H54 (cell line): ENCODE data around the gene KIAA1671.
"Not testable (repeated sequence)": the region's sequence is repeated elsewhere in the genome, so short reads cannot be mapped to it uniquely, and the experiment has no call there.

Experiments used
- DNase-seq: peaks from one replicate; pipeline ENCODE4 v3.0.0; 2011; ENCODE audit warnings: low spot score, mixed read lengths; ENCODE audit not compliant: insufficient read length
- FAIRE-seq: peaks from 3 replicates; lab custom pipeline; 2011; peaks lifted over from hg19 to GRCh38; lab: Jason Lieb, UNC
- POLR2A ChIP-seq: IDR thresholded peaks from 2 replicates; pipeline ENCODE4 v1.6.1; 2011; ENCODE audit warnings: low read depth, mild to moderate bottlenecking, low read length

KIAA1671 gene

DNA sequence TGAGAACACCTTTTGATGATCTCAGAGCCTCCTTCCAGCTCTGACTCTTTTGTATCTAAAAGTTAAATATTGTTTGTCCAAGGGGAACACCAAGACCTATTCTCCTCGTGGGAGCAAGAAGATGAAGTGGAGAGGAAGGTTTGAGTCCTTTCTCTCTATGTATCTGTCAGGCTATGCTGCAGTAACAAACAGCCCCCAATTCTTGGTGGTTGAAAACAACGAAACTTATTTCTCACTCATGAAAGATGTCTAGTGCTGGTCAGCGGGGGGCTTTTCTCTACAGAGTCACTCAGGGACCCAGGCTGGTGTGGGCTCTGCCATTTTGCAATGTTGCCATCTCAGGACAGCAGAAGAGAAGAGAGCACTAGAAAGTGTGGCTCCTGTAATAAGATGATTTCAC lies 260.7 kb downstream of the KIAA1671 start:
- DNase-seq: no peak
- no peak for FAIRE-seq
- TF ChIP-seq POLR2A: no peak

DNA sequence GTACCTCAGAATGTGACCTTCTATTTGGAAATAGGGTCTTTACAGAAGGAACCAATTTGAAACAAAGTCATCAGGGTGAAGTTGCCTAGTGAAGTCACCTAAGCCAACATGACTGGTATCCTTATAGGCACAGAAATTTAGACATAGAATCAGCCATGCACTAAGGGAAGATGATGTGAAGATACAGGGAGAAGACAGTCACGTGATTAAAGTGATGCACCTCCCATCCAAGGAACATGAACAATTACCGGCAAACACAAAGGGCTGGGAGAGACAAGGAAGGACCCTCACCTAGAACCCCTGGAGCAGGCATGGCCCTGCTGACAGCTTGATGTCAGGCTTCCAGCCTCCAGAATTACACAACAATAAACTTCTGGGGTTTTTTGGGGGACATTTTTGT lies 263.7 kb downstream of the KIAA1671 start:
- TF ChIP-seq POLR2A: no peak
- FAIRE-seq (no peak), DNase-seq (no peak)

DNA sequence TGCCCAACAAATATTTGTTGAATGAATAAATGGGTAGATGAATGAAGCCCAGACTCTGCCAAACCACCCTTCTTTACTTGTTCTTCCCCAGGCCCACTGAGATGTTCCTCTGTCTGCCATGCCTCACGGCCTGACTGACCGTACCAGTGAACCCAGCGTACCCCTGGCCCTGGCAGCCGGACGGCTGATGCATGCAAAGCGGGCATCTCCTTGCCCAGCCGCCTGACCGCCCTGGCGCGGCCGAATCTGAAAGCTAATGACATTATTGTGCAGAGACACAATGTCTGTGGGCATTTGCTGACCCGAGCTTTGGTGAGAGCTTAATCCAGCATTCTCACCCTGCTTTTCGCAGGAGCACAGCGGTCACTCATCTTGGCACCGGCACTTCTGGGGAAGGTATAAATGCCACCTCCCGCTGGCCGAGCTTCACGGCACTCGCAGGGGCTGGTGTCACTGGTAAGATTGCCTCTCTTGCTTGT lies 266.7 kb downstream of the KIAA1671 start, which contains the start of gene CRYBB2:
Gene CRYBB2 (plus strand): TSS at position 429 of the 479 bp plus-strand sequence. CDS start 1,791 bp downstream, outside the sequence.
- TF ChIP-seq POLR2A: no peak
- FAIRE-seq (no peak), DNase-seq (no peak)

DNA sequence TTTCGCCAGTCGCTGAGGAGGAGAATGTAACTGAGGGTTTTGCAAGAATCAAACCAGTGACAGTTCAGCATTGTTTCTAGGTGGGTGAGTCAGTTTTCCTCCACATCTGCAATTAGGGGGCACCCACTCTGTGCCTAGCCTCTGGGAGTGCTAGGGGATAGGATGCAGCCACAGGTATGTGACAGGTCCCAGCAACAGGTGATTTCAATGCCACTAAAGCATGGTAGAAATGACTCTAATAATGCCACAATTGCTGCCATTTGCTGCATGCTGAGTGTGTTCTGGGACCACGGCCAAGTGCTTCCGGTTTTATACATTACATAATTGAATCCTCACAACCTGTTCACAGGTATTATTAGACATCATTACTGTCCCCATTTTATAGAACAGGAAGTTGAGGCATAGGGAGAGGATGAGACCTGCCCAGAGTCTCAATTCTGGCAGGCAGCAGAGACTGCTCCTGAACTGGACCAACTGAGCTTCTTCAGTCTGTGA lies 267.5 kb downstream of the KIAA1671 start:
- FAIRE-seq (no peak), DNase-seq (no peak)
- no peak for TF ChIP-seq POLR2A

DNA sequence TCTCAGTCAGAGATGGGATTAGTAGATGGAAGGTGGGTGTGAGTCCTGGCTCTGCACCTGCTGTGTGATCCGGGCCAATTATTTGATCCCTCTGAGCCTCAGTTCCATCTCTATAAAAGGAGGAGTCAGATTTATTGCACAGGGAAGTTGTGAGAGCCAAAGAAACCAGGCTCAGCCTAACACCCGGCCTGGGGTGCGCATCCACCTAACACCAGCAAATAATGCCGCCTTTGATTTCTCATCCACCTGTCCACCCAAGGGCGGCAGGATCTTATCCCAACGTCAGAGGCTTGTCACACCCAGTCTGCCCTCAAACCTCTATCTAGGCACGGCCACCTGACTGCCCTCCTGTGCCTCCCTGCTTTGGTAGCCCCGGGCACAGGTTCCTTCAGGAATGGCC lies 269.3 kb downstream of the KIAA1671 start:
- no peak for FAIRE-seq
- no peak for TF ChIP-seq POLR2A
- no peak for DNase-seq

DNA sequence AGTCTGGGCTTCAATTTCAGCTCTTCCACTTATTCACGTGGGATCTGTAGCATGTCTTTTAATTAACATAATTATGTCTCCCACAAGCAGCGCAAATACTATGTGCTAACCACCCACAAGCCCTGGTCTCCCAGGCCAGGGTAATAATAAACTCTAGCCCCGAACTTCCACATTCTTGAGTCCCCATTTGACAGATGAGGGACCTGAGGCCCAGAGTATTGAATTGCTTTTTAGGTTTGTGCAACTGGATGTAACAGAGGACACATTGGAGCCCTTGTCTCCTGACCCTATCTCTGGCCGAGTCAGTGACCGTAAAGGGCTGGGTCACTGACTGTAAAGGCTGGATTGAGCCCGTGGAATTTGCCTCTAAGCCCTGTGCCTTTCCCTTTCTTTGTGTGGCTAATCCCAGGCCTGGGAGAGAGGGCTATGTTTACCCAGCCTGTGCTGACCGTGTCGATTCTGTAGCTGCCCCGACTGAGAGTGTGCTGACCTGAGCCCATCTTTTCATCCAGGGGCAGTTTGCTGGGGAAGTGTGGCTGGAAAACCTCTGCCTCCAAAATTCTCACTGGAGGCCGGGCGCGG lies 270.8 kb downstream of the KIAA1671 start:
- TF ChIP-seq POLR2A: no peak
- FAIRE-seq: no peak

DNA sequence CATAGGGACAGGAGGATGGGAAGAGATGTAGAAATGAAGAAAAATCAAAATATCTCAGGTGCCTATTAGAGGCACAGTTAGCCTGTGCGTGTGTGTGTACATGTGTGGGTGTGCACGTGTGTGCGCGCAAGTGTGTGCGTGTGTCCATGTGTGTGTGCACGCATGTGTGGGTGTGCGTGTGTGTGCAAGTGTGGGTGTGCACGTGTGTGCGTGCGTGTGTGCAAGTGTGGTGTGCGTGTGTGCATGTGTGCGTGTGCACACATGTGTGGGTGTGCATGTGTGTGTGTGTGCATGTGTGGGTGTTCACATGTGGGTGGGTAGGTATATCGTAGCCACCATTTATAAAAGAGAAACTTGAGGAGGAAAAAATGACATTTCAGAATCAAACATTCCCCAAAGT lies 276.3 kb downstream of the KIAA1671 start:
- FAIRE-seq (no peak), DNase-seq (no peak)
- TF ChIP-seq POLR2A: no peak

More for the DNA sequence above, 270.8 kb downstream of the KIAA1671 start:
- DNase-seq: no peak

DNA sequence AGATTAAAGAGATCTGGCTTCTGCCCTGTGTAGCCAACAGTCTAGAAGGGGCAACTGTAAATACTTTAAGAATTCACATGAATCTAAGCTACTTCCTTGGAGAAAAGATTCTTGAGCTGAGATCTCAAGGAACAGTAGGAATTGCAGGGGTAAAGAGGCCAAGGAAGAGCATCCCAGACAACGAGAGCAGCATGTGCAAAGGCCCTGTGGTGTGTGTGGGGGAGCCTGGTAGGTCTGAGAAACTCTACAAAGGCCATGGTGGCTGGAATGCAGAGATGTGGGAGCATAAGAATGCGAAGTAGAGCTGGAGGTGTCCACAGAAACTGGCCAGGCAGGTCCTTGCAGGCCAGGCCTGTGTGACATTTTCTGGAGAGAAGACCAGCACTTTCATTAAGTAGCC lies 278.2 kb downstream of the KIAA1671 start:
- FAIRE-seq: not testable (repeated sequence)

DNA sequence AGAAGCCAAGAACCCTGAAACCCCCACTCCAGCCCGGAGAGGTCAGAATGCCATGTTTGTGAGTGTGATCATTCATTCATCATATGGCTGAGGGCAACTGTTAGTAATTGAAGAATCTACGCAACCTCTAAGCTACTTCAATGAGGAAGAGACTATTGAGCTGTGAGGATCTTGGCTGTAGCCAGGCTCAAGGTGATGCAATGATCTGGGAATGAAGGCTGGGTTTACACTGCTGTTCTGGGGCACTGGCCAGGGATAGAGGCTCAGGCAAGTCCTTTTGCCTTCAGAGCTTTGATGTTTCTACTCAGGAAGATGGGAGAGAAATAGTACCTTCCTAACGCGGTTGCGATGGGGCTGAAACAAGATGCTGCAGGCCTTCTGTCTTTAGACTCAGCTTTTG lies 279.8 kb downstream of the KIAA1671 start:
- no peak for DNase-seq
- no peak for TF ChIP-seq POLR2A
- FAIRE-seq: no peak

More for the DNA sequence above, 278.2 kb downstream of the KIAA1671 start:
- not testable (repeated sequence) for DNase-seq

DNA sequence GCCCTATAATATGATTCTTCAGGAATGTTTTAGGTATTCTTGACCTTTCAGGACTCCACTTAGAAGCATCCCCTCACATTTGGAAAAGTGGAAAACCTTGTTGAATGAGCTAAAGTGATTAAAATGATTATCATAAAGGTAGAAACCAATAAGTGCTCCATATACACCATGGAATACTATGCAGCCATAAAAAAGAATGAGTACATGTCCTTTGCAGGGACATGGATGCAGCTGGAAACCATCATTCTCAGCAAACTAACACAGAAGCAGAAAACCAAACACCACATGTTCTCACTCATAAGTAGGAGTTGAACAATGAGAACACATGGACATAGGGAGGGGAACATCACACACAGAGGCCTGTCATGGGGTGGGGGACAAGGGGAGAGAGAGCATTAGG lies 281.2 kb downstream of the KIAA1671 start:
- not testable (repeated sequence) for DNase-seq, FAIRE-seq

DNA sequence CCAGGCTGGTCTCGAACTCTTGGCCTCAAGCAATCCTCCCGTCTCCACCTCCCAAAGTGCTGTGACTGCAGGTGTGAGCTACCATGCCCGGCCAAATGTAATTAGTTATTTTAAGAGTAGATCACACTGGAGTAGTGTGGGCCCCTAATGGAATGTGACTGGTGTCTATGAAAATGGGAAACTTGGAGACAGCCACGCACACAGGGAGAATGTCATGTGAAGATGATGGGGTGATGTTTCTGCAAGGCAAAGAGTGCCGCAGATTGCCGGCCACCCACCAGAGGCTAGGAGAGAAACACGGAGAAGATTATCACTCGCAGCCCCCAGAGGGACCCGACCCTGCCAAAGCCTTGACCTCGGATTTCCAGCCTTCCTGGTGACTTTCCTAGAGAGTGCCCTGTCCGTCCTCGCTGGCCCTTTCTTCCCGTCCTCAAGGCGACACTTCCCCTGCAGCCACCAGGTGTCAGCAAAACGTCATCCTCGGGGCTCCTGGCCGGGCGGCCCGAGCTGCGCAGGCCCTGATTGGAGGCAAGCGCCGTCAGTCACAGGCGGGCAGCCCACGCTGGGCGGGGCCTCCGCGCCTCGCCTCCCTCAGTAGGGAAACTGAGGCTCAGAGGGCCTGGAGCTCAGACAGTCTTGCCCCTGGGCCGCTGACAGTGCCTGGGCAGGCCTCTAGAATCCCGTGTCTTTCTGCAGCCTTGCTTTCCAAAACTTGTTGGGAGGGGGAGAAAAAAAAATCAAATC lies 283.2 kb downstream of the KIAA1671 start:
- peak; percentile 92 for DNase-seq
- no peak for TF ChIP-seq POLR2A
- FAIRE-seq: no peak

DNA sequence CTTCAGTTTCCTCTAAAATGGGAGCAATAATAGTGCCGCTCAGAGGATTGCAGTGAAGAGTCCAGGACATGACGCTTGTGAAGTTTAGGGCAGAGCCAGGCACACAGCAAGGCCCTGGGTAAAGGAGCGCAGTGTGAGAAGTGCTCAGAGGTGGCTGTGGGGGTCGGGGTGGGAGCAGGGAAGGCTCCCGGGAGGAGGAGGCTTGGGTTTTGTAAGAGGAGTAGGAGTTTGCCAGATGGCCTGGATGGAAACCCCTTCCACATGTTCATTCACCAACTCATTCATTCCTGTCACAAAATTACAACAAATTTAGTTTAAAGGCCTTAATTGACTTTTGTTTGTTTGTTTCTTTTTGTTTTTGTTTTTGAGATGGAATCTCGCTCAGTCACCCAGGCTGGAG lies 283.9 kb downstream of the KIAA1671 start:
- DNase-seq (no peak), FAIRE-seq (no peak)
- TF ChIP-seq POLR2A: no peak

DNA sequence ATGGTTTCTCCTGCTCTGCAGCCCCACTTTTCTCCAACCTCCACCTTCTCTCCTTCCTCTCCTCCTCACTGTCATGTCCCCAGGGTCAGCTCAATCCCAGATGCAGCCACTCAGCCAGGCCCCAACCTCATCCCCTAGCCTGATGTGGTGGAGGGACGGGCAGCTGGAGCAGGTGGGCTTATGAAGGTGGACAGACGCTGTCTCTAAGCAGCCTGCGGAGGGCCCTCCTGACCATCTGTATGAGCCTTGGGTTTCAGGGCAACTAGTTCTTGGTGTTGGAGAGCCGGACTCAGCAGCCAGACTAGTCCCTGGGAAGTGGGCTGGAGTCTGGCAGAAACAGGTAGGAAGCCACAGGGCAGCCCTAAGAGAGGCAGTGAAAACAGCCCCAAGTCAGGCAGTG lies 285.0 kb downstream of the KIAA1671 start:
- DNase-seq (no peak), FAIRE-seq (no peak)
- TF ChIP-seq POLR2A: no peak

DNA sequence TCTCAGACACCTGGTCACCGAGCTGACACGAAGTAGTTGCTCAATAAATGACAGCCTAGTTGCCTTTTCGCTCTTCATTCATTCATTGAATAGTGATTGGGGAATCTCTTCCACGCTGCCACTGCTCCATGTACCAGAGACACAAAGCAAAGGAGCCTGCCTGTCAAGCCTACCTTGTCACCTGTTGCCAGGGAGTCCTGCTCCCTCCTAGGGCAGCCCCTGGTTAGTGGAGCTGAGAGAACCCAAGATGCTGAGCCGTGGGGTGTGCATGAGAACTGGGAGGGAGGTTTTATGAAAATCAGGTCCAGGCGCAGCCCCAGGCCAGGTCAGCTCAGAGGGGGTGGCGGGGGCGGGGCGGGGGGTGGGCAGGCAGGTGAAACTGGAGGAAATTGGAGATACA lies 285.5 kb downstream of the KIAA1671 start:
- DNase-seq, FAIRE-seq: not testable (repeated sequence)
